Iris pigment epithelial cell (primary cell): Measurements from ENCODE around the gene HECTD1.
"Not testable (repeated sequence)": the region's sequence is repeated elsewhere in the genome, so short reads cannot be mapped to it uniquely, and the experiment has no call there.

ENCODE experiments used
- DNase-seq: peaks from one replicate; pipeline ENCODE4 v3.0.0-alpha.2; 2011; ENCODE audit warnings: low read depth

HECTD1 gene

DNA sequence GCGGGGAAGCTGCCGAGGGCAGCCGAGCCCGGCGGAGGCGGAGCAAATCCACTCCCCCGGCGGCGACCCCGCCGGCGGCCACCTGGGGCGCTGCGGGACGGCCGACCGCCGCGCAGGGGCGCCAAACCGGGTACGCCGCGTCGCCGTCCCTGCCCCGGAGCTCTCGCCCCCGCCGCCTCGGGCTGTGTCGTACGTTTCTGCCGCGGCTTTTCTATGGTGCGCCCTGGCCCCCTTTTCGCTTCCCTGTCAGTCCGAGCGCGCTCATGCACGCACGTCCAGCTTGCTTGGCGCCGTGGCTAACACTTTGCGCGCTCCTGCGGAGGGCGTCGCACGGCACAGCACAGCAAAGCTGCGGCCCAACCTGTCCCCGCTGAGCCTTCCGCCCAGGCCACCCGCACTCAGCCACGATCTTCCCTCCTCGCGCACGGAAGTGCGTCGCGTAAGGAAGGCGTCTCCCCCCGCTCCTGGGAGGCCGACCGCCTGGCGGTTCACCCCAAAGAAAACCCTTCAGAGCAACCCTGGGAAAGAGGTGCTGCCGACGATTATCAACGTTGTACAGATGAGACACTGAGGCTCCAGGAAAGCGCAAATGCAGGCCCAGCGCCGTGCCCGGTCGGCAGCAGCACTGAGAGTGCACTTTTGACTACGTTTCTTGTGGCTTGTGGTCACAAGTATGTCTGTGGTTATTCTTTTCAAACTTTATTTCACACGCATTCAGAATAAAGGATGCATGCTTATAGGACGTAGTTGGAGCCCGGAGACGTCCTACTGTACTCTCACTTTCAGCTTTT, at the start of gene HECTD1:
TSS of gene HECTD1 (minus strand) at position 39 of the 791 bp plus-strand sequence. CDS start 1,857 bp downstream, outside the sequence.
- peak; percentile 91 for DNase-seq

DNA sequence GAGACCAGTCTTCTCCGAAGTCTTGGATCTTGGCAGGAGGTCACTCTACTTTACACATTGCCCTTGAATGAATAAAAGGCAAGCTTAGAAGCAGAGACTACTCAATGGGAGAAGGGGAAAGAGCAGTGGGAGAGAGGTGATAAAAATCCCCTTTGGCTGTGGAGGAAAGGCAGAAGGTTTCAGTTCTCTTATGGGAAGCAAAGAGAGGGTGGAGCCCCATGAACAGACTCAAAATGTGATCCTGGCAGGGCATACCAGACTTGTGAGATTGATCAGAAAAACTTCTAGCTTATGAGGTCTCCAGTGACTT, 49.6 kb upstream of the HECTD1 start:
- DNase-seq, result no peak

DNA sequence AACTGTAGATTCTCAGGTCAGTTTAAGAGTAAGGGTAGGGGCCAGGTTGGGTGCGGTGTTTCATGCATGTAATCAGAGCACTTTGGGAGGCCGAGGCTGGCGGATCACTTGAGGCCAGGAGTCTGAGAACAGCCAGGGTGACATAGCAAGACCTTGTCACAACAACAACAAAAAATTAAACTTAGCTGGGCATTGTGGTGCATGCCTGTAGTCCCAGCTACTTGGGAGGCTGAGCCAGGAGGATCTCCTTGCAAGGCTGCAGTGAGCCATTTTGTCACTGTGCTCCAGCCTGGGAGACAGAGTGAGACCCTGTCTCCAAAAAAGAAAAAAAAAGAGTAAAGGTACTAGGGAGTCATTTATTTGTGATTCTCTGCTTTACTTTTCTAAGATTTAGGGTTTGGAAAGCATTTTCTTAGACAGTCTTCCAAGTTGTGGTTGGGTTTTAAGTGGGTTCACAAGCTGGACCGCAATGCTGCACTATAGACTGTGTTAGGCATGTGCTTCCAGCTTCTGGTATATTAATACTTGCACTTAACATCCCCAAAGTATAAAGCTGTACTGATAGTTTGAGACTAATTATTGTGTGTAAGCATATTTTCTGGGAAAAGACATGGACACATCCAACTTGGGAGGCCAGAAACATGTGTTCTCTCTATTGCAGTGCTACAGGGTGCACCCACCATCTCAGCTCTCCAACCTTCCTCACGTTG, 49.1 kb upstream of the HECTD1 start:
- no peak for DNase-seq

DNA sequence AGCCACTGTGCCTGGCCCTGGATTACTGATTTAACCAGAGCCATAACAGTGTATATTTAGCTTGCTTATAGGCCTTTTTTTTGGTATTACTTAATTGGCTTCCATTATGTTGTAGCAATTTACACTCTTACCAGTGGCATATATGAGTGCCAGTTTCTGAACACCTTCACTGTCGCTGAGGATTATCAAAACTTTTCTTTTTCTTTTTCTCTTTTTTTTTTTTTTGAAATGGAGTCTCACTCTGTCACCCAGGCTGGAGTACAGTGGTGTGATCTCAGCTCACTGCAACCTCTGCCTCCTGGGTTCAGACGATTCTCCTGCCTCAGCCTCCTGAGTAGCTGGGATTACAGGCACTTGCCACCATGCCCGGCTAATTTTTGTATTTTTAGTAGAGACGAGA, 48.3 kb upstream of the HECTD1 start:
- not testable (repeated sequence) for DNase-seq

DNA sequence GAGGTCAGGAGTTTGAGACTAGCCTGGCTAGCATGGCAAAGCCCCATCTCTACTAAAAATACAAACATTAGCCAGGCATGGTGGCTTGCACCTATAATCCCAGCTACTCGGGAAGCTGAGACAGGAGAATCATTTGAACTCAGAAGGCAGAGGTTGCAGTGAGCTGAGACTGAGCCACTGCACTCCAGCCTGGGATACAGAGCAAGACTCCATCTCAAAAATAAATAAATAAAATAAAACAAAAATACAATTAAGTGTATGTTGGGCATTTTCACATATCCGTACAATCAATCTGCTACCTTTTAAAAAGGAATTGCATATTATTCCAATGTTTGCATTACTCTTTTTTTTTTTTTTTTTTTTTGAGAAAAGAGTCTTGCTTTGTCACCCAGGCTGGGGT, 47.7 kb upstream of the HECTD1 start:
- no peak for DNase-seq

DNA sequence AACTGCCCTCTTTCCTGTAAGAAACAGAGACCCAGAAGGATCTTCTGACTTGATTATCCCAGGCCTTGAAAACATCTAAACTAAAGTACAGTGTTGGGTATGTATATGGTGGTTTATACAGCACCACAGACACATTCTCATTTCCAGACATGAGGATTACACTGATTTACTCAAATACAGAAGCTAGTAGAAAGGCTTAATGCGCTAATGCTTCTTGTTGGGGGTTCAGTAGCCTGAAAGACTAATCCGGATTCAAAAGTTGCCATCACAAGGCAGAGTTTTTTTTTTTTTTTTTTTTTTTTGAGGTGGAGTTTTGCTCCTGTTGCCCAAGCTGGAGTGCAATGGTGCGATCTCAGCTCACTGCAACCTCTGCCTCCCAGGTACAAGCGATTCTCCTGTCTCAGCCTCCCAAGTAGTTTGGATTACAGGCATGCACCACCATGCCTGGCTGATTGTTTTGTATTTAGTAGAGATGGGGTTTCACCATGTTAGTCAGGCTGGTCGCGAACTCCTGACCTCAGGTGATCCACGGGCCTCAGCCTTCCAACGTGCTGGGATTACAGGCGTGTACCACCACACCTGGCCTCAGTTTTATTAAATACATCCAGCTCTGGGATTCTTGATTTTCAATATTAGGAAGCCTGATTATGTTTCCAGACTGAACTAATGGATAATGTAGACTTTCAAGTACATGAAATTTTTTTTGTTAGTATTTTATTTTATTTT, 46.3 kb upstream of the HECTD1 start:
- no peak for DNase-seq

DNA sequence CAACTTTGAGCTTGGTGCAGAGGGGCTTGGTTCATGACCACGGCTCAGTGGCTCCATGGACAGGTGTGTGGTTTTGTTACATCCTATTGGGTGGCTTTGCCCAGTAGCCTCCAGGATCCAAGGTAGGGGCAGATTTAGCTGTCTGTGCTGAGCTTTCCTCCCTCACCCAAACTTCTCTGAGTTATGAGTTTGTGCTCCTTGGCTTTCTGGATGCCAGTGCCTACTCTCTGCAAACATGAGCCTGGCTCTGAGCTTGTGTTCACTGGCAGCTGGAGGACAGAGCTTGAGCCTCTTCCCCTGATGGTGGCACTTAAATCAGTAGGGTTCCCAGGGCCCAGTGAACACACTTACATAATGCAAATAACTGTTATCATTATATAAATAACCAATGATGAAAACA, 45.3 kb upstream of the HECTD1 start:
- no peak for DNase-seq

DNA sequence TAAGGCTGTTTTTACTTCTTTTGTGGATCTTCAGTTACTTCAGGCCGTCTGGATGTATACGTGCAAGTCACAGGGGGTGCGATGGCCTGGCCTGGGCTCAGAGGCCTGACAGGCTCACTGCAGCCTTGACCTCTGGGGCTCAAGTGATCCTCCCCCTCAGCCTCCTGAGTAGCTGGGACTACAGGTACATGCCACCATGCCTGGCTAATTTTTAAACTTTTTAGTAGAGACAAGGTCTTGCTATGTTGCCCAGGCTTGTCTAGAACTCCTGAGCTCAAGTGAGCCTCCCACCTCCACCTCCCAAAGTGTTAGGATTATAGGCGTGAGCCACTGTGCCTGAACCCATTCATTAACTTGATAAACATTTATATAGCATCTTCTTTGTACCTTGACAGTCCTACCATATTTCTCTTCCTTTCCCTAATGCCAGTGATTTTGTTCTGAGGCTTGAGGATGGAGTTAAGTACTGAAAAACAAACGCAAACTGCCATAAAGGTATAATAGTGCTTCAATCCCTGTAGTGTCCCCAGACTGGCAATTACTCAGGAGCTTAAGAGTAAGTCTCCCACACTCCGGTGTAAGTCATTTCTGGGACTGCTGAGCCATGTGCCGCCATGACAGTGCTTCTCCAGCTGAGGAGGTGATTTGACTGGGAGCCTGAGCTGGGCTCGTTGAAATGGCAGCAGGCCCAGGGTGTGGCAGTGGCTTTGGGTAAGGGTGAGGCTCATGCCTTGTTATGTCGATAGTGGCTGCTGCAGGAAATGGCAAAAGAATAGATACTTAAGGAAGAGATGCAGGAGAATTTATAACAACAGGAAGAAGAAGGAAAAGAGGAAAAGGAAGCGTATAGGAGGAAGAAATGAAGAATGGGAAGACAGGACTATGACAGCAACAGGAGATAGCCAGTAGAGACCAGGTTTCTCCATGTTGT, 43.7 kb upstream of the HECTD1 start:
- DNase-seq, result no peak

DNA sequence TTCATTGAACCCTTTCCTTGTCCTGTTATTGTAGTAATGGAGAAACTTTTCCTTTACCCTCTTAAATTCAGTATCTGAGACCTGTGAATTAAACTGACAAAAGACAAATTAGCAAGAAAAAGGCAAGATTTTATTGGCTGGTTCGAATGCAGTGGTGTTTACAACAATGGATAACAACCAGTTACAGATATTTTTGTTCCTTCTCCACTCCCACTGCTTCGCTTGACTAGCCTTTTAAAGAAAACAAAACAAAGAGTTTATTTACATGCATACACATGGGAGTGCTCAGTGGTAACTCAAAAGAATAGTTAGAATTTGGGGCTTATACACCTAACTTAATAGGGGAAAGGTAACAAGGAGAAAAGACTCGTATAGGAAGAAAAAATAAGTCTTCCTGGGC, 37.0 kb upstream of the HECTD1 start:
- DNase-seq, result no peak

DNA sequence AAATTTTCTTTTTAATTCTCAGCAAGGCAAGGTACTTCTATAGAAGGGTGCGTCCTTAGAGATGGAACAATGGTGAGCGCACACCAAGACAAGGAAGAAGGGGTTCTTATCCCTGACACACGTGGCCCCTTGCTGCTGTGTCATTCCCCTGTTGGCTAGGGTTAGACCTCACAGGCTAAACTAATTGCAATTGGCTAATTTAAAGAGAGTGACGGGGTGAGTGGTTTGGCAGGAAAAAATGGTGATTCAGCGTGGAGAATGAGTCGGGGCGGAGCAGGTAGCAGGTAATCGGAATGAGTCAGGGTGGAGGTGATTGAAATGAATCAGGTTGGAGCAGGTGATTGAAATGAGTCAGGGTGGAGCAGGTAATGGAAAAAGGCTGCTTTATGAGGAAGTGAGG, 36.3 kb upstream of the HECTD1 start:
- no peak for DNase-seq

DNA sequence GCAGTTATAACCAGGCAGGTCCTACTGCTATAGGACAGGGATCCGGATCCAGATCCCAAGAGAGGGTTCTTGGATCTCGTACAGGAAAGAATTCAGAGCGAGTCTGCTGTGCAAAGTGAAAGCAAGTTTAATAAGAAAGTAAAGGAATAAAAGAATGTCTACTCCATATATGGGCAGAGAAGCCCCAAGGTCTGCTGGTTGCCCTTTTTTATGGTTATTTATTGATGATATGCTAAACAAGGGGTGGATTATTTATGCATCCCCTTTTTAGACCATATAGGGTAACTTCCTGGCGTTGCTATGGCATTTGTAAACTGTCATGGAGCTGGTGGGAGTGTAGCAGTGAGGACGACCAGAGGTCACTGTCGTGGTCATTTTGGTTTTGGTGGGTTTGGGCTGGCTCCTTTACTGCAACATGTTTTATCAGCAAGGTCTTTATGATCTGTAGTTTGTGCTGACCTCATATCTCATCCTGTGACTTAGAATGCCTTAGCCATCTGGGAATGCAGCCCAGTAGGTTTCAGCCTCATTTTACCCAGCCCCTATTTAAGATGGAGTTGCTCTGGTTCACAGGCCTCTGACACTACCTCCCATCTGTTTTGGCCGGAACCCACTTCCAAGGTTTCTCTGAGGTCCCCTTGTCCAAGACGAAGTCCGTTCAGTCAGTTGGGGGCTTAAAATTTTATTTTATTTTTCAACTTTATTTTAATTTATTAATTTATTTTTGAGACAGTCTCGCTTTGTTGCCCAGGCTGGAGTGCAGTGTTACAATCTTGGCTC, 34.8 kb upstream of the HECTD1 start:
- peak; percentile 54 for DNase-seq

DNA sequence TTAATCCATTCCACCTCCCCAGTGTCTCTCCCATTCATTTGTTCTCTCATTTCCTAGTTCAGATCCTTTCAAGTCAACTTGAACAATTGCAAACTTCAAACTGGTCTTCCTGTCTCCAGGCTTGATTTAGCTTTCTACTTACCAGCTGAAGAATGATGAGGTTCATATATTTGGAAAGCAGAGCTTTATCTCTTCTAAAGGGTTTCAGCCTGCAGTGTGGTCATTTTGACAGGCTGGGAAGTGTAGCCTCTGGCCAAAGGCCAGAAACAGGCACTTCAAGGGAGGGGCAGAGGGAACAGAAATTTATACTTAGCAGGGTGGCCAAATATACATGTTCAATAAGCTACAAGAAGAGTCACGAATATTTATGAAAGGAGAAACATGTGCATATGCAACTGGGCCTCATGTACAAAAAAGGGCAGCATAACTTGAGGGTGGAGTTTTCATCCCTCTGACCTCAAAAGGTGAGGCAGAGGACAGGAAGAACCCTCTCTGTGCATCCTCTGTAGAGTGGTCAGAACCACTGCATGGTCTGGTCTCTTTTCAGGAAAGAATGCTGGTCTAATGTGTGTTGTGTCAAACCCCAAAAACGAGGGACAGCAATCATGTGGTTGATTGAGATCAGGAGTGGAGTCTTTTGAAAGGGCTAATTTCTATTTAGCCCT, 34.0 kb upstream of the HECTD1 start:
- peak; percentile 15 for DNase-seq

DNA sequence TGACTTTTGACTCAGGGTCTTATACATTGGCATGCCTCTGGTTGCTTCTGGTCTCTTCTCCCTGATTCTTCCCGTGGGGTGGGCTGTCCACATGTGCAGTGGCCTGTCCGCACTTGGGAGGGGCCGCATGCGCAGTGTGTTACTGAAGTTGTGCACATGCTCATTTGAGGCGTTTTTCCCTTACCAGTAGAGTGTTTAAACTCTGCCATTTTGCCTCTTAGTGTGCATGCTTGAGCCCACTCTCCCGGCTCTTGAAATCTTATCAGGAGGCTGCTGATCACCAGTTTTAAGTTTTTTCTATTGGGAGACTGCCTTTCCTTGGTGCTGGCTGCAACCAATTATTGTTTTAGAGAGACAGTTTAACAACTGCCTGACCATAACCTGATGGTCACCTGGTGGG, 32.1 kb upstream of the HECTD1 start:
- no peak for DNase-seq

DNA sequence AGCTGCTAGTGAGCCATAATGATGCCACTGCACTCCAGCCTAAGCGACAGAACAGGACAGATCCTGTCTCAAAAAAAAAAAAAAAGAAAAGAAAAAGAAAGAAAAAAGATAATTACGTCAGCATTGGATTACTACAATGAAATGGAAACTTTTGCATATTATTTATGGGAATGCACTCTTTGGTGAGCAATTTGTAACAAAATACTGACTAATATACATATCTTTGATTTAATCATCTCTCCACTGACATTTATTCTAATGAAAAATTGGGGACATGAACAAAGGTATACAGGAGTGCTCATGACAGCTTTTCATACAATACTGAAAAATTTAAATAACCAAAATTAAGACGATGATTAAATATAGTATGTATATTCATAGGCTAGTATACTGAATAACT, 27.9 kb upstream of the HECTD1 start:
- no peak for DNase-seq

DNA sequence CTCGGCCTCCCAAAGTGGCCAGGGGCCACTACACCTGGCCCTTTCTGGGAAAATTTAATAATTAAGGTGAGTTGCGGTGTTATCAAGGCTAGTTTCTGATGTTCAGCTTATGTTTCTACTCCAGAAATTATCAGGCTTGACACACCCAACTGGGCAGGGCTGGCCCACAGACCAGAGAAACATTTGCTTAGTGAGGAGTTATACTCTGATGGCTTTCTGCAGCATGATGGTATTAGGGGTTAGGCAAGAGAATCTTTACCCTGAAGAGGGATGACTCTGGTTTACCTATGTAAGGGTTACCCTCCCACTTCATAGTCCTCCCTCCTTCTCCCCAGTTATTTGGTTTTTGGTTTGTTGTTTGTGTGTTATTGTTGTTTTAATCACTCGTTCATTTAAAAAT, 24.5 kb upstream of the HECTD1 start:
- no peak for DNase-seq

DNA sequence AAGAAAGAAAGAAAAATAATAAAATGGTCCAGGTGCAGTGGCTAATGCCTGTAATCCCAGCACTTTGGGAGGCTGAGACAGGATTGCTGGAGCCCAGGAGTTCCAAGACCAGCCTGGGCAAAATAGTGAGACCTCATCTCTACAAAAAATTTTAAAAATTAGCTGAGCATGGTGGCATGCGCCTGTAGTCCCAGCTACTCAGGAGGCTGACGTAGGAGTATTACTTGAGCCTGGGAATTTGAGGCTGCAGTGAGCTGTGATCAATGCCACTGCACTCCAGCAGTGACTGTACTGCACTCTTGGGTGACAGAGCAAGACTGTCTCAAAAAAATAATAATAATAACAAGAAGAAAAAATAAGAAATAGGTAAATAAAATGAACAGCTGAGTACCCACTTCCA, 23.7 kb upstream of the HECTD1 start:
- not testable (repeated sequence) for DNase-seq

DNA sequence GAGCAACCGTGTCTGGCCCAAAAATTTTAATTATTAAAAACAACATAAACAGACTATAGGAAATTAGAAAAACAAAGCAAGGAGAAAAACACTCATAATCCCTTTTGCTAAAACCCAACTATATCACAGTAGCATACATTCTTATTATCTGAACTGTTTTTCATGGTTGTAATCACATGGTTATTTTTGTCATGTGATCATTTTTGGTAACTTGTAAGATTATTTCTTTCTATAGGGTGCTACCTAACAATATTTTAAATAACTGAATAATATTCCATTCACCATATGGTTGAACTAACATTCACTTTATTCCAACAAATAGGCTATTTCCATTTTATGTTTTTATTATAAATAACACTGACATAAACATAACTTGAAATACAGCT, 23.0 kb upstream of the HECTD1 start:
- no peak for DNase-seq

DNA sequence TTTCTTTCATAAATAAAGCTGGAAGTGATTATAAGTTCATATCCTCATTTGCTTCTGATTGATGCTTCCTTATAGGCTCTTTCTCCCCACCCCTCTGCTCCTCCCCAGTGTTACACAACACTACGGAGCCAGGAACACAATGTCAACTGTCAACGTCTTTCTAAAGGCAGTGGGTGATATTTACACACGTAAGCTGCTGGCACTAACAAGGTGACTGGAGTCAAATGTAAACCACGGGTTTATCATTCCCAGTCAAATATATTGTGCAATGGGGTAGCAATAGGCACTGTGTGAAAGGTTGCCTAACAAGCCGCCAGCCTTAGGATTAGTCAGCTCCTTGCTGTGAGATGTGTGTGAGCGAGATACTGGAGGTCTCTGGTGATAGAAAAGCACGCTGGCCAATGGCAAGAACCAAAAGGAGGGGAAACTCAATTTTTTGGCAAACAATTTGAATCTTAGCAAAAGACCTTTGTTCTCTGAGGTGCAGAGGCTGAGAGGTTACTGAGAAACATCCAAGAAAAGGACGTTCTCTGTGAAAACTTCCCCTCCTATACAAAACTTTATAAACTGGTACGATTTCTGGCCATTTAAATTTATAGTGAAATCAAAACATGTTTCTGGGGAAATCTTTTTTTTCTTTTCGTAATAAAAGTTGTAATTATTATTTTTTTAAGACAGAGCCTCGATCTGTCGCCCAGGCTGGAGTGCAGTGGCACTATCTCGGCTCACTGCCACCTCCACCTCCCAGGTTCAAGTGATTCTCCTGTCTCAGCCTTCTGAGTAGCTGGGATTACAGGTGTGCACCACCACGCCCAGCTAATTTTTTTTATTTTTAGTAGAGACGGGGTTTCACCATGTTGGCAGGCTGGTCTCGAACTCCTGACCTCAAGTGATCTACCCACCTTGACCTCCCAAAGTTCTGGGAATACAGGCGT, 22.3 kb upstream of the HECTD1 start:
- DNase-seq, result peak; percentile 99

DNA sequence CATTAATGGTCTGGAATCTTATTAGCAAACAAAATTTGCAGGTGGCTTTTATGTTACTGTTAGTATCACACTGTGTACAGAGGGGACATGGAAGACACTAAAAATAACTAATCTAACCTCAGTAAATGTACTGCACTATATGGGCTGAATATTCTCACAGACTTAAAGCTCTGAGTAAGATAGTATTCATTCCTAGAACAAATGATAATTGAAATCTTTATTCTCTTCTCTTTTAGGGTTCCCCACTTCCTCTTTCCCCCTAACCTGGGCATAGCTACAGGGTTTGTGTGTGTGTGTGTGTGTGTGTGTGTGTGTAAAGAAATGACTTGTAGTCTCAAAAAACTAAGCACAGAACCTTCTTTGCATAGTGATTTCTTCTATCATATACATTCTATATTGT, 21.4 kb upstream of the HECTD1 start:
- no peak for DNase-seq

DNA sequence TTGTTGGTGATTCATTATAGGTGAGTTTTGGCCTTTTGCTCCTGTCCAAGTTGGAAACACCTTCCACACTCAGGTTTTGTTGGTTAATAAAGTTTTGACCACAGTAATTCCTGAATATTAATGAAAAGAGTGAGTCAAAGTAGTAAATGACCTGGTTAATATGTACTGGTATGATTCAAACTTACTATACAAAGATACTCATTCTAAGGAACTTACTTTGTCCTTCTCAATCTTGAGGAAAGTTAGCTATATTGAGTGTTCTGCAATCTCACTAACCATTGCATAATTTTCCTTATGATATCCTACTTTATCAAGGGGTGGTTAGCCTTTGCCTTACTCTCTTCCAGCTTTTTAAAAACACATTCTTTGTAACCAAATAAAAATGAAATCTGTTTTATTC, 20.9 kb upstream of the HECTD1 start:
- peak; percentile 8 for DNase-seq
